HL-60 (cell line): ENCODE results near the gene KDM8.

Experiments used
- DNase-seq, 2 experiments: peaks; one replicate each; pipeline ENCODE4 v3.0.0-alpha.2; 2010 to 2020; ENCODE audit warnings: low read depth in 1 of 2, low spot score in 1 of 2
- H3K27ac ChIP-seq: fragments of 250-450 bp; sonication (Bioruptor Pico); replicated peaks from 2 replicates; pipeline ENCODE4 v1.5.1; 2020; ENCODE audit warnings: mild to moderate bottlenecking, moderate library complexity
- H3K27me3 ChIP-seq: fragments of 250-450 bp; sonication (Bioruptor Pico); 2 replicates; pipeline ENCODE4 v1.5.1; 2021; ENCODE audit warnings: mild to moderate bottlenecking, moderate library complexity; ENCODE audit not compliant: insufficient read depth, poor library complexity, severe bottlenecking
- H3K4me3 ChIP-seq: replicated peaks from 2 replicates; pipeline ENCODE4 v1.5.1; 2011; ENCODE audit warnings: mild to moderate bottlenecking, control low read depth, low read length; ENCODE audit not compliant: insufficient read depth
- GABPA ChIP-seq: IDR thresholded peaks from 2 replicates; pipeline ENCODE4 v1.6.1; 2012; ENCODE audit warnings: low read depth
- POLR2AphosphoS5 ChIP-seq: IDR thresholded peaks from 2 replicates; pipeline ENCODE4 v1.6.1; 2012; ENCODE audit warnings: low read depth
- SPI1 ChIP-seq: IDR thresholded peaks from 2 replicates; pipeline ENCODE4 v1.6.1; 2012; ENCODE audit warnings: low read depth, mild to moderate bottlenecking, borderline replicate concordance
- TF ChIP-seq, protein P1 (sequence below): IDR thresholded peaks from 2 replicates; pipeline ENCODE4 v1.6.1; 2012; ENCODE audit warnings: low read depth; ENCODE audit not compliant: insufficient replicate concordance
- TF ChIP-seq, protein P2 (sequence below): IDR thresholded peaks from one replicate; pipeline ENCODE4 v1.5.1; 2011; ENCODE audit warnings: low read length, control low read depth, inconsistent platforms; ENCODE audit not compliant: insufficient read depth

The KDM8 gene

DNA sequence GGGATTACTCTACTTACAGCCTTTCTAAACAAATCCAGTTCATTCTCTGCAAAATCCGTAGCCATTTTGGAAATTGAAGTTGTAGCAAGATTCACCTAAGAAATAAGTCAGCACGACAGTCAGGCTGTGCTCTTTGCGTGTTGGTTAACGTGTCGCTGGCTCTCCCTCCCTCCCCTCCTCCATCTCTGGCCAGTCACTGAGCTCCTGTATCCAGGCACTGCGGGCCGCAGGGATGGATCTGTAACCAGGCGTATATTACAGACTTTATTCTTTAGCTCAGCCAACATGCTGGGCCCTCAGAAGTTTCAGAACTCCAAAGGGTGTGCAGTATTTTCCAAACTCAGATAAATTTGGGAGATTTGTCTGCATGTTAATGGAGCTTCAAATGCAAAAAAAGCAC lies 30.8 kb downstream of the KDM8 start:
- H3K27me3 ChIP-seq, result no peaks in the 10 kb centered on the region
- no peak overlapping the region for H3K27ac ChIP-seq
- H3K4me3 ChIP-seq, result no peak overlapping the region
- TF ChIP-seq, protein P1, sequence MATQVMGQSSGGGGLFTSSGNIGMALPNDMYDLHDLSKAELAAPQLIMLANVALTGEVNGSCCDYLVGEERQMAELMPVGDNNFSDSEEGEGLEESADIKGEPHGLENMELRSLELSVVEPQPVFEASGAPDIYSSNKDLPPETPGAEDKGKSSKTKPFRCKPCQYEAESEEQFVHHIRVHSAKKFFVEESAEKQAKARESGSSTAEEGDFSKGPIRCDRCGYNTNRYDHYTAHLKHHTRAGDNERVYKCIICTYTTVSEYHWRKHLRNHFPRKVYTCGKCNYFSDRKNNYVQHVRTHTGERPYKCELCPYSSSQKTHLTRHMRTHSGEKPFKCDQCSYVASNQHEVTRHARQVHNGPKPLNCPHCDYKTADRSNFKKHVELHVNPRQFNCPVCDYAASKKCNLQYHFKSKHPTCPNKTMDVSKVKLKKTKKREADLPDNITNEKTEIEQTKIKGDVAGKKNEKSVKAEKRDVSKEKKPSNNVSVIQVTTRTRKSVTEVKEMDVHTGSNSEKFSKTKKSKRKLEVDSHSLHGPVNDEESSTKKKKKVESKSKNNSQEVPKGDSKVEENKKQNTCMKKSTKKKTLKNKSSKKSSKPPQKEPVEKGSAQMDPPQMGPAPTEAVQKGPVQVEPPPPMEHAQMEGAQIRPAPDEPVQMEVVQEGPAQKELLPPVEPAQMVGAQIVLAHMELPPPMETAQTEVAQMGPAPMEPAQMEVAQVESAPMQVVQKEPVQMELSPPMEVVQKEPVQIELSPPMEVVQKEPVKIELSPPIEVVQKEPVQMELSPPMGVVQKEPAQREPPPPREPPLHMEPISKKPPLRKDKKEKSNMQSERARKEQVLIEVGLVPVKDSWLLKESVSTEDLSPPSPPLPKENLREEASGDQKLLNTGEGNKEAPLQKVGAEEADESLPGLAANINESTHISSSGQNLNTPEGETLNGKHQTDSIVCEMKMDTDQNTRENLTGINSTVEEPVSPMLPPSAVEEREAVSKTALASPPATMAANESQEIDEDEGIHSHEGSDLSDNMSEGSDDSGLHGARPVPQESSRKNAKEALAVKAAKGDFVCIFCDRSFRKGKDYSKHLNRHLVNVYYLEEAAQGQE, result no peak
- no peak for TF ChIP-seq GABPA
- TF ChIP-seq, protein P2, sequence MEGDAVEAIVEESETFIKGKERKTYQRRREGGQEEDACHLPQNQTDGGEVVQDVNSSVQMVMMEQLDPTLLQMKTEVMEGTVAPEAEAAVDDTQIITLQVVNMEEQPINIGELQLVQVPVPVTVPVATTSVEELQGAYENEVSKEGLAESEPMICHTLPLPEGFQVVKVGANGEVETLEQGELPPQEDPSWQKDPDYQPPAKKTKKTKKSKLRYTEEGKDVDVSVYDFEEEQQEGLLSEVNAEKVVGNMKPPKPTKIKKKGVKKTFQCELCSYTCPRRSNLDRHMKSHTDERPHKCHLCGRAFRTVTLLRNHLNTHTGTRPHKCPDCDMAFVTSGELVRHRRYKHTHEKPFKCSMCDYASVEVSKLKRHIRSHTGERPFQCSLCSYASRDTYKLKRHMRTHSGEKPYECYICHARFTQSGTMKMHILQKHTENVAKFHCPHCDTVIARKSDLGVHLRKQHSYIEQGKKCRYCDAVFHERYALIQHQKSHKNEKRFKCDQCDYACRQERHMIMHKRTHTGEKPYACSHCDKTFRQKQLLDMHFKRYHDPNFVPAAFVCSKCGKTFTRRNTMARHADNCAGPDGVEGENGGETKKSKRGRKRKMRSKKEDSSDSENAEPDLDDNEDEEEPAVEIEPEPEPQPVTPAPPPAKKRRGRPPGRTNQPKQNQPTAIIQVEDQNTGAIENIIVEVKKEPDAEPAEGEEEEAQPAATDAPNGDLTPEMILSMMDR, result no peak
- TF ChIP-seq POLR2AphosphoS5, result no peak
- TF ChIP-seq SPI1, result no peak
- no peak for DNase-seq

DNA sequence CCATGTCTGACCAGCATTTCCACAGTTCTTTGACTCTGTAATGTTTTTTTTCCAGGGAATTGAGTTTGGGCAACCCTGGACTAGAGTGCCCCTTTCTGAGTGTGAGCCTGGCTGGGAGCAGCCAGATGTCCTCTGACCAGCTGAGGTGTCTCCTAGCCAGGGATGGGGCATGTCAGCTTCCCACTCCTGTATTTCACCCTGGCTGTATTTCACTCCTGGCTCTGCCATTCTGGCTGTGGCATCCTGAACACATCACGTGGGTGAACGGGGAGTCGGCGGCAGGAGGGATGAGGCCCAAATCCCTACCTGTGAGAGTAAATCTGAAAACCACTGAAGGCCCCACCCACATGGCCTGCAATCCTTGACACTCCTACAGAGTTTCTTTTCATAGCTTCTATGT lies 31.3 kb downstream of the KDM8 start:
- H3K27me3 ChIP-seq, result no peaks in the 10 kb centered on the region
- H3K4me3 ChIP-seq, result no peak overlapping the region
- no peak overlapping the region for H3K27ac ChIP-seq
- TF ChIP-seq POLR2AphosphoS5 (no peak), GABPA (no peak), SPI1 (no peak)
- TF ChIP-seq, protein P2, result no peak
- TF ChIP-seq, protein P1, result no peak
- no peak for DNase-seq

- H3K4me3 ChIP-seq, result no peak overlapping the region
- peak overlapping the region; percentile 21 for H3K27ac ChIP-seq
- H3K27me3 ChIP-seq, result no peaks in the 10 kb centered on the region
- peak in 1 of 2 experiments; percentile 76 for DNase-seq
- TF ChIP-seq, protein P1, result no peak
- TF ChIP-seq, protein P2, result peak; percentile 72
- TF ChIP-seq GABPA, result no peak
Measured at GRCh38 chr16:27235055-27235937, 32.0 kb downstream of the KDM8 start.
